GM18517 (cell line): ENCODE data around the gene ADAMTS16.

Experiments
- ATAC-seq: cut with Tn5 transposase; IDR thresholded peaks from one replicate; pipeline ENCODE4 v1.9.1; 2021; ENCODE audit warnings: mild to moderate bottlenecking, moderate library complexity; ENCODE audit not compliant: unreplicated experiment

ADAMTS16 gene

GRCh38 chr5:5306696-5307095 lies 166.6 kb downstream of the ADAMTS16 start:
- no peak for ATAC-seq

GRCh38 chr5:5308319-5308718 lies 168.2 kb downstream of the ADAMTS16 start:
- ATAC-seq, result no peak

- no peak for ATAC-seq
Observed at GRCh38 chr5:5309645-5310044, 169.5 kb downstream of the ADAMTS16 start.

- no peak for ATAC-seq
Observed at GRCh38 chr5:5313101-5313635, 173.0 kb downstream of the ADAMTS16 start.

- ATAC-seq, result no peak
Observed at GRCh38 chr5:5314166-5314565, 174.0 kb downstream of the ADAMTS16 start.

- ATAC-seq, result no peak
Observed at GRCh38 chr5:5314626-5315025, 174.5 kb downstream of the ADAMTS16 start.

GRCh38 chr5:5315068-5315980 lies 175.2 kb downstream of the ADAMTS16 start:
- no peak for ATAC-seq

- no peak for ATAC-seq
Observed at GRCh38 chr5:5316334-5316733, 176.2 kb downstream of the ADAMTS16 start.

- no peak for ATAC-seq
Observed at GRCh38 chr5:5317976-5318375, 177.8 kb downstream of the ADAMTS16 start.

GRCh38 chr5:5318426-5319190 lies 178.5 kb downstream of the ADAMTS16 start:
- no peak for ATAC-seq

GRCh38 chr5:5320062-5320805 lies 180.1 kb downstream of the ADAMTS16 start:
- ATAC-seq, result no peak

- no peak for ATAC-seq
Observed at GRCh38 chr5:5321137-5321536, 181.0 kb downstream of the ADAMTS16 start.

GRCh38 chr5:5323551-5323950 lies 183.4 kb downstream of the ADAMTS16 start:
- ATAC-seq, result no peak

- ATAC-seq, result no peak
Observed at GRCh38 chr5:5326115-5326758, 186.1 kb downstream of the ADAMTS16 start.

- ATAC-seq, result no peak
Observed at GRCh38 chr5:5327126-5327525, 187.0 kb downstream of the ADAMTS16 start.

GRCh38 chr5:5330728-5331452 lies 190.8 kb downstream of the ADAMTS16 start:
- no peak for ATAC-seq

- ATAC-seq, result no peak
Observed at GRCh38 chr5:5331848-5332247, 191.7 kb downstream of the ADAMTS16 start.

- no peak for ATAC-seq
Observed at GRCh38 chr5:5332287-5332686, 192.2 kb downstream of the ADAMTS16 start.

- no peak for ATAC-seq
Observed at GRCh38 chr5:5335107-5335506, 195.0 kb downstream of the ADAMTS16 start.
